ENCODE results near the gene PDGFRB. TPM values are rescaled to one million over a fixed set of nuclear protein-coding genes. Genes with fewer than 3 reads are reported as not detected.

Gene PDGFRB
- total RNA-seq, 1 experiment from 2014 or later, result 0.34 TPM

DNA sequence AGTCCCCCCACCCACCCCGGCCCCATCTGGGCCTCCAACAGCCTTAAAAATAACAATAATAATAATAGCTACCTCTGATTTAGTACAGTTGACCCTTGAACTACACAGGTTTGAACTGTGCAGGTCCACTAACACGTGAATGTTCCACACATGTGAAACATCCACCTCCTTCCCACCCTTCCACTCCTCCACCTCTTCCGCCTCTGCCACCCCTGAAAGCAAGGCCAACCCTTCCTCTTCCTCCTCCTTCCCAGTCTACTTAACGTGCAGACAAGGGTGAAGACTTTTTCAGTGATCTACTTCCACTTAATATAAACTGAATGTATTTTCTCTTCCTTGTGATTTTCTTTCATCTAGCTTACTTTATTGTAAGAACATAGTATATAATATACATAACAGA, 10.8 kb downstream of the PDGFRB start:
- no peaks in the 10 kb centered on the region for H3K79me2 ChIP-seq (ENCODE audit: insufficient read depth, low read length)
- no peaks in the 10 kb centered on the region for H3K9me2 ChIP-seq (ENCODE audit: insufficient read depth)
- H2AFZ ChIP-seq (ENCODE audit: low read depth, low read length, poor library complexity, severe bottlenecking), result no peak overlapping the region
- no peak overlapping the region for H3K4me2 ChIP-seq (ENCODE audit: low read length)
- no peak overlapping the region for H3K27ac ChIP-seq (ENCODE audit: low read depth, low read length)
- ATAC-seq (no peak), DNase-seq (ENCODE audit: low read depth, low spot score) (no peak)
- H3K9ac ChIP-seq (ENCODE audit: low read length), result no peak overlapping the region
- CTCF ChIA-PET, result interaction anchor here (1.3 kb wide), 1 partner anchor 311 kb away, joined by 3 read pairs; no protein-coding TSS in a partner anchor
- TF ChIP-seq SIN3A (IDR thresholded peaks at IDR 0.05; ENCODE audit: low read depth), result no peak
- no peak for TF ChIP-seq ZFX (IDR thresholded peaks at IDR 0.05)
- TF ChIP-seq ELF1 (IDR thresholded peaks at IDR 0.05; ENCODE audit: borderline replicate concordance, low read depth), result no peak
- TF ChIP-seq, protein P1, sequence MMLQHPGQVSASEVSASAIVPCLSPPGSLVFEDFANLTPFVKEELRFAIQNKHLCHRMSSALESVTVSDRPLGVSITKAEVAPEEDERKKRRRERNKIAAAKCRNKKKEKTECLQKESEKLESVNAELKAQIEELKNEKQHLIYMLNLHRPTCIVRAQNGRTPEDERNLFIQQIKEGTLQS (IDR thresholded peaks at IDR 0.05), result no peak
- TF ChIP-seq SP1 (IDR thresholded peaks at IDR 0.05; ENCODE audit: low read depth), result no peak
- TF ChIP-seq, protein P2, sequence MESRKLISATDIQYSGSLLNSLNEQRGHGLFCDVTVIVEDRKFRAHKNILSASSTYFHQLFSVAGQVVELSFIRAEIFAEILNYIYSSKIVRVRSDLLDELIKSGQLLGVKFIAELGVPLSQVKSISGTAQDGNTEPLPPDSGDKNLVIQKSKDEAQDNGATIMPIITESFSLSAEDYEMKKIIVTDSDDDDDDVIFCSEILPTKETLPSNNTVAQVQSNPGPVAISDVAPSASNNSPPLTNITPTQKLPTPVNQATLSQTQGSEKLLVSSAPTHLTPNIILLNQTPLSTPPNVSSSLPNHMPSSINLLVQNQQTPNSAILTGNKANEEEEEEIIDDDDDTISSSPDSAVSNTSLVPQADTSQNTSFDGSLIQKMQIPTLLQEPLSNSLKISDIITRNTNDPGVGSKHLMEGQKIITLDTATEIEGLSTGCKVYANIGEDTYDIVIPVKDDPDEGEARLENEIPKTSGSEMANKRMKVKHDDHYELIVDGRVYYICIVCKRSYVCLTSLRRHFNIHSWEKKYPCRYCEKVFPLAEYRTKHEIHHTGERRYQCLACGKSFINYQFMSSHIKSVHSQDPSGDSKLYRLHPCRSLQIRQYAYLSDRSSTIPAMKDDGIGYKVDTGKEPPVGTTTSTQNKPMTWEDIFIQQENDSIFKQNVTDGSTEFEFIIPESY (IDR thresholded peaks at IDR 0.05; ENCODE audit: extremely low read depth, insufficient replicate concordance, low read length), result no peak
- TF ChIP-seq SRF (IDR thresholded peaks at IDR 0.05; ENCODE audit: low read depth), result no peak
- TF ChIP-seq CEBPB (IDR thresholded peaks at IDR 0.05; ENCODE audit: low read depth), result no peak
- no peak for TF ChIP-seq JUND (IDR thresholded peaks at IDR 0.05)
- no peak for TF ChIP-seq POLR2AphosphoS5 (IDR thresholded peaks at IDR 0.05; ENCODE audit: low read depth, low read length)
- TF ChIP-seq EZH2phosphoT487 (IDR thresholded peaks at IDR 0.05; ENCODE audit: borderline replicate concordance), result no peak
- RAD21 ChIA-PET (ENCODE audit: low non-redundant PET in 1 of 2, low total read pairs in 2 of 2, uncharacterized antibody in 2 of 2, unreplicated experiment in 2 of 2), result no interaction called here
- no peaks in the 10 kb centered on the region for H3K36me3 ChIP-seq (ENCODE audit: control insufficient read depth in 1 of 2, insufficient read depth in 2 of 2, low read length in 2 of 2)
- no peaks in the 10 kb centered on the region for H3K27me3 ChIP-seq (ENCODE audit: insufficient read depth, low read length)
- H4K20me1 ChIP-seq (ENCODE audit: insufficient read depth), result no peaks in the 10 kb centered on the region
- intact Hi-C loops (cut with micrococcal nuclease), result no loop called here
- POLR2A ChIA-PET, result no interaction called here
- no TSS peak for BruUV-seq (replicated peaks)
- H3K4me1 ChIP-seq (ENCODE audit: control insufficient read depth in 1 of 2, insufficient read depth in 2 of 2, low read length in 2 of 2), result peaks cover 0 to 21% of the 10 kb centered on the region in 2 experiments; a peak in 2 of 4 replicates
- no peak overlapping the region for H3K4me3 ChIP-seq (replicated peaks in 1 of 2; ENCODE audit: low read depth in 1 of 2, low read length in 2 of 2)
- H3K9me3 ChIP-seq (ENCODE audit: control insufficient read depth in 1 of 2, insufficient read depth in 1 of 2, low read depth in 1 of 2, low read length in 2 of 2), result no peaks in the 10 kb centered on the region

Data from HCT116 (cell line).